IMR-90 (cell line): ENCODE data around the gene SGO2. TPM values are rescaled to one million over a fixed set of nuclear protein-coding genes. Genes with fewer than 3 reads are reported as not detected.

ENCODE experiments used
- ATAC-seq: fragments of 200-7000 bp; cut with Tn5 transposase; 2 replicates; pipeline ENCODE4 v1.9.1; 2020; ENCODE audit warnings: low read depth, mild to moderate bottlenecking, moderate library complexity
- BruUV-seq: library from RNA; stranded (reverse); fragments of 400-500 nt; replicated peaks from 2 replicates; lab custom pipeline; 2021; lab: Mats Ljungman, UMichigan
- CTCF ChIA-PET: fragments of 300-600 bp; formaldehyde crosslinking; extraction: SDS; loops from one replicate; lab custom pipeline; 2021; ENCODE audit warnings: antibody characterized with exemption; lab: Yijun Ruan, JAX
- POLR2A ChIA-PET: fragments of 300-600 bp; sonication (Branson Sonifier 250); formaldehyde crosslinking; loops from one replicate; lab custom pipeline; 2022; ENCODE audit warnings: antibody characterized with exemption; ENCODE audit not compliant: unreplicated experiment; lab: Charles Lee
- DNase-seq: peaks from one replicate; pipeline ENCODE4 v3.0.0; 2013
- H2AFZ ChIP-seq: replicated peaks from 2 replicates; pipeline ENCODE3; 2013; ENCODE audit warnings: low read length, mild to moderate bottlenecking; ENCODE audit not compliant: poor library complexity
- H2AK5ac ChIP-seq: 2 replicates; pipeline ENCODE4 v1.6.1; 2013; ENCODE audit warnings: low read depth, low read length, inconsistent platforms
- H2AK9ac ChIP-seq: replicated peaks from 2 replicates; pipeline ENCODE3; 2013; ENCODE audit warnings: mild to moderate bottlenecking, low read depth, low read length, moderate library complexity; ENCODE audit not compliant: poor library complexity
- H2BK120ac ChIP-seq: 2 replicates; pipeline ENCODE4 v1.6.1; 2013; ENCODE audit warnings: low read depth, low read length, inconsistent platforms
- H2BK15ac ChIP-seq: 3 replicates; pipeline ENCODE4 v1.6.1; 2013; ENCODE audit warnings: low read depth, low read length, inconsistent platforms
- H2BK20ac ChIP-seq: 2 replicates; pipeline ENCODE4 v1.6.1; 2013; ENCODE audit warnings: low read depth, mild to moderate bottlenecking, inconsistent platforms, low read length, moderate library complexity
- H2BK5ac ChIP-seq: 2 replicates; pipeline ENCODE4 v1.6.1; 2013; ENCODE audit warnings: mild to moderate bottlenecking, low read depth, low read length, inconsistent platforms; ENCODE audit not compliant: poor library complexity, severe bottlenecking
- H3K14ac ChIP-seq: replicated peaks from 2 replicates; pipeline ENCODE4 v1.6.1; 2013; ENCODE audit warnings: low read depth, low read length, inconsistent platforms
- H3K18ac ChIP-seq: 2 replicates; pipeline ENCODE4 v1.6.1; 2013; ENCODE audit warnings: low read depth, low read length, control low read depth
- H3K23ac ChIP-seq: 2 replicates; pipeline ENCODE4 v1.6.1; 2013; ENCODE audit warnings: low read depth, low read length, inconsistent platforms
- H3K27ac ChIP-seq: 2 replicates; pipeline ENCODE4 v1.5.1; 2013; ENCODE audit warnings: mild to moderate bottlenecking, control low read depth, low read length; ENCODE audit not compliant: insufficient read depth
- H3K27me3 ChIP-seq: 2 replicates; pipeline ENCODE4 v1.6.1; 2013; ENCODE audit warnings: low read length; ENCODE audit not compliant: control insufficient read depth, insufficient read depth
- H3K36me3 ChIP-seq: 2 replicates; pipeline ENCODE4 v1.6.1; 2013; ENCODE audit warnings: low read length, mixed read lengths; ENCODE audit not compliant: control insufficient read depth, insufficient read depth
- H3K4ac ChIP-seq: 2 replicates; pipeline ENCODE4 v1.6.1; 2013; ENCODE audit warnings: low read depth, low read length, inconsistent platforms
- H3K4me1 ChIP-seq: 2 replicates; pipeline ENCODE4 v1.6.1; 2013; ENCODE audit warnings: low read length, mixed read lengths; ENCODE audit not compliant: control insufficient read depth, insufficient read depth
- H3K4me2 ChIP-seq: 2 replicates; pipeline ENCODE4 v1.6.1; 2013; ENCODE audit warnings: low read depth, mild to moderate bottlenecking, control low read depth, low read length, moderate library complexity
- H3K4me3 ChIP-seq: 2 replicates; pipeline ENCODE4 v1.5.1; 2013; ENCODE audit warnings: low read depth, mild to moderate bottlenecking, control low read depth, low read length, moderate library complexity; ENCODE audit not compliant: insufficient read depth
- H3K56ac ChIP-seq: 2 replicates; pipeline ENCODE4 v1.6.1; 2013; ENCODE audit warnings: low read length, inconsistent platforms; ENCODE audit not compliant: insufficient read depth; ENCODE audit errors: extremely low read depth
- H3K79me1 ChIP-seq, 2 experiments: 2 replicates each; pipeline ENCODE4 v1.6.1; 2013; ENCODE audit warnings: low read length in 2 of 2, inconsistent platforms in 1 of 2, low read depth in 1 of 2
- H3K9ac ChIP-seq: 2 replicates; pipeline ENCODE4 v1.6.1; 2013; ENCODE audit warnings: low read depth, low read length, control low read depth
- H3K9me1 ChIP-seq: 2 replicates; pipeline ENCODE4 v1.6.1; 2013; ENCODE audit warnings: low read length, inconsistent platforms; ENCODE audit not compliant: insufficient read depth
- H3K9me3 ChIP-seq: 2 replicates; pipeline ENCODE4 v1.6.1; 2013; ENCODE audit warnings: low read length; ENCODE audit not compliant: control insufficient read depth, insufficient read depth
- H4K20me1 ChIP-seq: 2 replicates; pipeline ENCODE4 v1.6.1; 2013; ENCODE audit warnings: low read length, inconsistent platforms; ENCODE audit not compliant: insufficient read depth
- H4K5ac ChIP-seq: 2 replicates; pipeline ENCODE4 v1.6.1; 2013; ENCODE audit warnings: mild to moderate bottlenecking, low read depth, low read length, control low read depth
- H4K8ac ChIP-seq, 2 experiments: 2 replicates each; pipeline ENCODE4 v1.6.1; 2013; ENCODE audit warnings: low read depth in 2 of 2, low read length in 2 of 2, control low read depth in 1 of 2, inconsistent platforms in 1 of 2
- H4K91ac ChIP-seq: 2 replicates; pipeline ENCODE4 v1.6.1; 2013; ENCODE audit warnings: low read depth, low read length, inconsistent platforms; ENCODE audit not compliant: insufficient read depth
- BHLHE40 ChIP-seq: fragments of 150-350 bp; IDR thresholded peaks from 2 replicates; pipeline ENCODE4 v1.6.1; 2016; ENCODE audit warnings: mild to moderate bottlenecking, low read depth, low read length
- CEBPB ChIP-seq: IDR thresholded peaks from 2 replicates; pipeline ENCODE4 v1.6.1; 2012; ENCODE audit warnings: low read depth, low read length, improper control_type of control experiment
- CHD1 ChIP-seq: IDR thresholded peaks from 2 replicates; pipeline ENCODE4 v1.6.1; 2012; ENCODE audit warnings: low read depth, low read length, improper control_type of control experiment
- ELK1 ChIP-seq: fragments of 150-350 bp; IDR thresholded peaks from 2 replicates; pipeline ENCODE4 v1.6.1; 2016; ENCODE audit warnings: low read depth, mild to moderate bottlenecking, low read length, moderate library complexity, borderline replicate concordance
- FOS ChIP-seq: fragments of 150-350 bp; IDR thresholded peaks from 2 replicates; pipeline ENCODE4 v1.6.1; 2016; ENCODE audit warnings: low read depth, low read length
- NFE2L2 ChIP-seq: fragments of 150-350 bp; IDR thresholded peaks from 2 replicates; pipeline ENCODE4 v1.6.1; 2016; ENCODE audit warnings: low read depth, mild to moderate bottlenecking, low read length
- POLR2A ChIP-seq: IDR thresholded peaks from 2 replicates; pipeline ENCODE4 v1.6.1; 2012; ENCODE audit warnings: mild to moderate bottlenecking, low read depth, low read length
- RFX5 ChIP-seq: IDR thresholded peaks from 2 replicates; pipeline ENCODE4 v1.8.0; 2012; ENCODE audit warnings: low read depth, mild to moderate bottlenecking, low read length, moderate library complexity
- WGBS, 2 experiments: methylation state at CpG; one replicate each; pipeline versions ENCODE4 v1.1.5 to v1.1.7; 2013; ENCODE audit warnings: missing lambda C conversion rate in 2 of 2; ENCODE audit not compliant: insufficient read length in 1 of 2; ENCODE audit errors: extremely low coverage in 2 of 2; 5-methylcytosine and 5-hydroxymethylcytosine counted together
- dilution Hi-C: fragments of 300-500 bp; cut with HindIII; formaldehyde crosslinking; loops from one replicate; pipeline ENCODE4 v1.14.3; 2018; ENCODE audit warnings: low sequenced_read_pairs; ENCODE audit not compliant: unreplicated experiment
- in situ Hi-C: fragments of 300-500 bp; cut with MboI; formaldehyde crosslinking; loops from 3 replicates; pipeline ENCODE4 v1.14.3; 2019; ENCODE audit warnings: low sequenced_read_pairs, inconsistent platforms, mixed read lengths
- intact Hi-C: fragments of 100-400 bp; cut with micrococcal nuclease; formaldehyde crosslinking; loops from 2 replicates; pipeline ENCODE4 v1.10.0; 2022
- polyA plus RNA-seq, 3 experiments: library from polyadenylated mRNA; depleted of rRNA; stranded (reverse); fragments of >200 nt; gene quantifications; 2 replicates each; pipeline ENCODE4 v1.2.3, GENCODE V29; 2012; ENCODE audit warnings: low replicate concordance in 1 of 3
- total RNA-seq: library from RNA; depleted of rRNA; stranded (reverse); fragments of >200 nt; gene quantifications from 2 replicates; pipeline ENCODE4 v1.2.3, GENCODE V29; 2012
- TF ChIP-seq, protein P1 (sequence below): conservative IDR thresholded peaks from 2 replicates; pipeline ENCODE4 v1.5.1; 2012; ENCODE audit warnings: mild to moderate bottlenecking, low read depth, low read length, improper control_type of control experiment
- TF ChIP-seq, protein P2 (sequence below): fragments of 150-350 bp; IDR thresholded peaks from 2 replicates; pipeline ENCODE4 v1.6.1; 2017; ENCODE audit warnings: mild to moderate bottlenecking, antibody characterized with exemption, low read length, low read depth

SGO2 gene
- total and polyA plus RNA-seq, 2 of the 4 experiments (the other 2 are of a cell fraction): 5.4 to 6.3 TPM

DNA sequence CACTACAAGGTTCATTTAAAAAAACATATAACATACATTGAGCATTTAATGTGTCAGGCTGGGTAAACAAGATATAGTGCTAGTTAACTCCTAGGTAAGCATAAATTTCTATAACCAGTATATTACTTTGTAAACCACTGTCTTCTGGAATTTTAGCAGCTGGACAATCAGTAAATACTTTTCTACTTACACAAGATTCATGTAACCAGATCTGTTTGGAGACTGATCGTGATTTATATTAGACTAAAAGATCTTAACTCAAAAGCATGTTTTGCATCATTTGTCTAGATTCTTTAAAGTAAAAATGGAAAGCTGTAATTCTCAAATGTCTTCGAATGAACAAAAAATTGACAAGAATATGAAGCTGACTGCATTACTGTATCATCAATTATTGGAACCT, 941 bp upstream of the SGO2 start:
- Histone ChIP-seq H4K91ac (no peak overlapping the region), H3K27ac (peak overlapping the region; percentile 57; the same call in 1 of the 2 replicates), H3K79me1 (peaks cover 18 to 32% of the 10 kb centered on the region in 2 experiments; a peak in 3 of 4 replicates), H2BK5ac (peak overlapping the region; percentile 87), H3K4me1 (no peaks in the 10 kb centered on the region), H3K23ac (no peak overlapping the region), H4K20me1 (no peaks in the 10 kb centered on the region), H3K4me2 (peak overlapping the region; percentile 95), H3K18ac (no peak overlapping the region; the same call in 1 of the 2 replicates), H3K9me1 (no peaks in the 10 kb centered on the region), H3K56ac (no peak overlapping the region), H2AK5ac (no peak overlapping the region), H3K14ac (no peak overlapping the region), H3K36me3 (no peaks in the 10 kb centered on the region), H3K4ac (no peak overlapping the region), H3K9me3 (no peaks in the 10 kb centered on the region), H4K5ac (no peak overlapping the region), H2AK9ac (no peak overlapping the region), H2BK15ac (no peak overlapping the region), H2BK20ac (no peak overlapping the region), H3K27me3 (peaks cover 12% of the 10 kb centered on the region), H3K4me3 (no peak overlapping the region), H2AFZ (no peak overlapping the region), H2BK120ac (no peak overlapping the region), H4K8ac (peak overlapping the region in 1 of 2 experiments; percentile 34; a peak in 2 of 4 replicates), H3K9ac (peak overlapping the region; percentile 65; the same call in 1 of the 2 replicates)
- DNase-seq (peak; percentile 54), ATAC-seq (no peak)
- dilution Hi-C loops: no loop called here
- WGBS, 2 experiments: no CpG with 5 or more reads among the region's 2 CpGs
- TF ChIP-seq, protein P1, sequence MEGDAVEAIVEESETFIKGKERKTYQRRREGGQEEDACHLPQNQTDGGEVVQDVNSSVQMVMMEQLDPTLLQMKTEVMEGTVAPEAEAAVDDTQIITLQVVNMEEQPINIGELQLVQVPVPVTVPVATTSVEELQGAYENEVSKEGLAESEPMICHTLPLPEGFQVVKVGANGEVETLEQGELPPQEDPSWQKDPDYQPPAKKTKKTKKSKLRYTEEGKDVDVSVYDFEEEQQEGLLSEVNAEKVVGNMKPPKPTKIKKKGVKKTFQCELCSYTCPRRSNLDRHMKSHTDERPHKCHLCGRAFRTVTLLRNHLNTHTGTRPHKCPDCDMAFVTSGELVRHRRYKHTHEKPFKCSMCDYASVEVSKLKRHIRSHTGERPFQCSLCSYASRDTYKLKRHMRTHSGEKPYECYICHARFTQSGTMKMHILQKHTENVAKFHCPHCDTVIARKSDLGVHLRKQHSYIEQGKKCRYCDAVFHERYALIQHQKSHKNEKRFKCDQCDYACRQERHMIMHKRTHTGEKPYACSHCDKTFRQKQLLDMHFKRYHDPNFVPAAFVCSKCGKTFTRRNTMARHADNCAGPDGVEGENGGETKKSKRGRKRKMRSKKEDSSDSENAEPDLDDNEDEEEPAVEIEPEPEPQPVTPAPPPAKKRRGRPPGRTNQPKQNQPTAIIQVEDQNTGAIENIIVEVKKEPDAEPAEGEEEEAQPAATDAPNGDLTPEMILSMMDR: no peak
- no peak for TF ChIP-seq BHLHE40
- TF ChIP-seq CEBPB: no peak
- no peak for TF ChIP-seq NFE2L2
- no peak for TF ChIP-seq RFX5
- no peak for TF ChIP-seq FOS
- TF ChIP-seq ELK1: no peak
- no peak for TF ChIP-seq CHD1
- no peak for TF ChIP-seq POLR2A
- TF ChIP-seq, protein P2, sequence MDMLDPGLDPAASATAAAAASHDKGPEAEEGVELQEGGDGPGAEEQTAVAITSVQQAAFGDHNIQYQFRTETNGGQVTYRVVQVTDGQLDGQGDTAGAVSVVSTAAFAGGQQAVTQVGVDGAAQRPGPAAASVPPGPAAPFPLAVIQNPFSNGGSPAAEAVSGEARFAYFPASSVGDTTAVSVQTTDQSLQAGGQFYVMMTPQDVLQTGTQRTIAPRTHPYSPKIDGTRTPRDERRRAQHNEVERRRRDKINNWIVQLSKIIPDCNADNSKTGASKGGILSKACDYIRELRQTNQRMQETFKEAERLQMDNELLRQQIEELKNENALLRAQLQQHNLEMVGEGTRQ: no peak
- CTCF ChIA-PET: interaction anchor here (0.8 kb wide), 1 partner anchor 15 kb away, joined by 5 read pairs; the partner anchor contains the start of gene KCTD18
- POLR2A ChIA-PET: no interaction called here
- BruUV-seq: no TSS peak
- intact Hi-C loops: no loop called here
- in situ Hi-C loops: no loop called here
